Retinal pigment epithelial cell (primary cell): ENCODE measurements around the gene PPP2R3B.

Experiments used
- DNase-seq: peaks from one replicate; pipeline ENCODE4 v3.0.0-alpha.2; 2010; ENCODE audit warnings: low read depth
- H3K4me3 ChIP-seq: 2 replicates; pipeline ENCODE4 v1.5.1; 2011; ENCODE audit warnings: mild to moderate bottlenecking, low read length, control low read depth, moderate library complexity
- CTCF ChIP-seq: conservative IDR thresholded peaks from 2 replicates; pipeline ENCODE4 v1.5.1; 2011; ENCODE audit warnings: low read depth, low read length, control low read depth, inconsistent platforms

Gene PPP2R3B

GRCh38 chrX:292900-293897 is 93.5 kb downstream of the PPP2R3B start:
- H3K4me3 ChIP-seq, result no peak overlapping the region
- no peak for DNase-seq
- TF ChIP-seq CTCF, result no peak

GRCh38 chrX:291411-291901 is 95.3 kb downstream of the PPP2R3B start:
- no peak for TF ChIP-seq CTCF
- H3K4me3 ChIP-seq, result no peak overlapping the region
- DNase-seq, result no peak

GRCh38 chrX:290476-291166 is 96.1 kb downstream of the PPP2R3B start:
- no peak for DNase-seq
- H3K4me3 ChIP-seq, result no peak overlapping the region
- no peak for TF ChIP-seq CTCF

GRCh38 chrX:288561-288991 is 98.1 kb downstream of the PPP2R3B start:
- H3K4me3 ChIP-seq, result no peak overlapping the region
- no peak for DNase-seq
- TF ChIP-seq CTCF, result no peak

GRCh38 chrX:287670-288069 is 99.0 kb downstream of the PPP2R3B start:
- no peak for TF ChIP-seq CTCF
- DNase-seq, result no peak
- no peak overlapping the region for H3K4me3 ChIP-seq

GRCh38 chrX:285076-285677 is 101.5 kb downstream of the PPP2R3B start:
- DNase-seq, result no peak
- TF ChIP-seq CTCF, result no peak
- no peak overlapping the region for H3K4me3 ChIP-seq
